NCI-H2196 treated with DMSO at 0.1 percent for 48 hours (cell line): ENCODE data around the gene SMKR1.
"Not testable (repeated sequence)": the region's sequence is repeated elsewhere in the genome, so short reads cannot be mapped to it uniquely, and the experiment has no call there.

Experiments
- DNase-seq: peaks from one replicate; lab custom pipeline; 2025; ENCODE audit not compliant: unreplicated experiment; lab: John Stamatoyannopoulos, UW

SMKR1 gene

GRCh38 chr7:129501760-129502707 lies at the start of gene SMKR1:
Gene SMKR1, plus strand, starts transcription at chr7:129502531. Its CDS starts 294 bp downstream, at chr7:129502825.
- peak; percentile 75 for DNase-seq

DNA sequence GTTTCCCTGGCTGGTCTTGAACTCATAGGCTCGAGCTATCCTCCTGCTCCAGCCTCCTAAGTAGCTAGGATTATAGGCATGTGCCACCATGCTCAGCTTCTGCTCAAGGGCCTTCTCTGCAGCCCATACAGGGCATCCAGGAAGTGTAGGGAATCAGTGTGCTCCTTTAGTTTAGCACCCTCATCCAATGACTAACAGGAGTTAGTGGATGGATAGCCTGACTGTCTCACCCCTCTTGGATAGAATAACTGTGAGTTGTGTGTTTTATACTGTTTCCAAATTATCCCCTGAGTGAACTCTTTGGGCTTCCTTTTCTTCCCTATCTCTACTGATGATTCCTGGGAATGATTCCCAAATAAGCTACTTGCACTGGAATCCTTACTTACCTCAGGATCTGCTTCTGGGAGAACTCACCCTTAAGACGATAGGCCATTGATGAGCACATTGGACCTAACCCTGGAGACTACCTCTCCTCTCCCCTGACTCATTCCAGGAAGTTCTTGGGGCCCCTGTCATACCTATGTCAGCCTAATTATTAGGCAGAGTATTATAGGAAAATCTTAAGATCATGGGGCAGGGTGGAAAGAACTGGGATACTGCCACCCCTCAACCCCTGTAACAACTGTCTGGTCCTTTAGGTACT lies 49.6 kb upstream of the SMKR1 start:
- no peak for DNase-seq

DNA sequence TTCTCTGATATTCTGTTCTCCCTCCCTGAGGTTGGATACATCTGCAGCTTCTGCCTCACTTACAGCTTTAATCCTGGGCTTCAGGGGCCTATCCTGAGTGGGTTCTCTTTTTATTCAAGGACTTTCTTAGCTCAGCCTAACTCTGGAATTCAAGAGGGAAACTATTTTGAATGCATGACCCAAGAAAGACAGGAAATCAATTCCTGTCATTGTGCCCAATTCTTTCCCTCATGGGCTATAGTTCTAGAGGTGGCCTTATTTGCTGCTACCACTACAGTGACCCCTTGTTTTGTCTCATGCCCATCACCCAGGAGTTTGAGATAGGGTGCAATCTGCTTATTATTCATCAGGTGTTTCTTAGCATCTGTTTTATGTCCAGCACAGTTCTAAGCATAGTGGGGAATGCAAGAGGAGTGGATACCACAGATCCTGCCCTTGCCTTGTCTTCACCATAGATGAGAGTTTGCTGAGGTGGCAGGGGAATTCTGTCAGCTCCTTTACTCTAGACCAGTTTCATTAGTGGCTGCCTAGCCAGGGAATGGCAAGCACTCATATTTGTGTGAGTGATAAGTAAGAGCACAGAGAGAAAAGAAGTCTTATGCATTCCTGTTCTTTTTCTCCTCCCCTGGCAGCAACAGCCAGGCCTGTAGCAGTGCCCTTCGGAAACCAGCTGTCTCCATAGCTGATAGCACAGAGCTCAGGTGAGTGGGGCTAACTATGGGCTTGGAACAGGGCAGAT lies 48.7 kb upstream of the SMKR1 start:
- DNase-seq = no peak

GRCh38 chr7:129454249-129454551 lies 48.1 kb upstream of the SMKR1 start:
- DNase-seq = no peak

- no peak for DNase-seq
These were observed 45.9 kb upstream of the SMKR1 start for GRCh38 chr7:129456421-129456820.

GRCh38 chr7:129457101-129457500 lies 45.2 kb upstream of the SMKR1 start:
- no peak for DNase-seq

GRCh38 chr7:129458171-129458570 lies 44.2 kb upstream of the SMKR1 start:
- DNase-seq = no peak

DNA sequence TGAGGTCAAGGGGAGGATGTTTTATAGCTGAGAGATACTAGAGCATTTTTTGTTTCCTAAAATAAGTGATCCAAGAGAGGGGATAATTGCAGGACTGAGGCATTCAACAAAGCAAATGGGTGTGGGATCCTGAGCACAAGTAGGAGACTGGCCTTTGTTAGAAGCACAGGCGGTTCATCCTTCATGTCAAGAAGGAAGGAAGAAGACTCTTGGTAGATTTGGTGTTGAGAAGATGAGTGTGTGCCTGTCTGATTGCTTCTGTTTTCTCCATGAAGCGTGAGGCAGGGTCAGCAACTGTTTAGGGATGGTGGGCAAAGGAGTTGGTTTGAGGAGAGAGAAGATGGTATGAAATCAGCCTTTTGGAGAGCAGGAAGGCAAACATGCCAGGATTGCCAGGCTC lies 40.5 kb upstream of the SMKR1 start:
- DNase-seq = no peak

GRCh38 chr7:129462420-129462819 lies 39.9 kb upstream of the SMKR1 start:
- no peak for DNase-seq

DNA sequence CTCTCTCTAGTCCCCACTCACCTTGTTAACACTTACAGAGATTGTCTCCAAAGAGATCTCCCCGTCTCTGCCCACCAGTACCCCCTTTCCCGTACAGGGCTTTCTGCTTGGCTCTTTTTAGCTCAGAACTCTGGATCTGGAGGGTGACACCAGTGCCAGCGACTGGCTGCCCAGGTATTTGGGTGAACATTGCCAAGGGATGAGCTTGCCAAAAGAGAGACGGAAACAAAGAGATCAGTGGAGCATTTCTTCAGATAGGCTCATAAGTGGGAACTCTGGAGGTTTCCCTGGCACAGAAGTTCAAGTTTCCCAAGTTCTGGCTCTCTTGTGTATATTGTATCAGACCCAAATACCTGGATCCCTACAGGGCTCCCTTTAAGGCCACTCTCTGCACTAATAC lies 38.1 kb upstream of the SMKR1 start:
- no peak for DNase-seq

DNA sequence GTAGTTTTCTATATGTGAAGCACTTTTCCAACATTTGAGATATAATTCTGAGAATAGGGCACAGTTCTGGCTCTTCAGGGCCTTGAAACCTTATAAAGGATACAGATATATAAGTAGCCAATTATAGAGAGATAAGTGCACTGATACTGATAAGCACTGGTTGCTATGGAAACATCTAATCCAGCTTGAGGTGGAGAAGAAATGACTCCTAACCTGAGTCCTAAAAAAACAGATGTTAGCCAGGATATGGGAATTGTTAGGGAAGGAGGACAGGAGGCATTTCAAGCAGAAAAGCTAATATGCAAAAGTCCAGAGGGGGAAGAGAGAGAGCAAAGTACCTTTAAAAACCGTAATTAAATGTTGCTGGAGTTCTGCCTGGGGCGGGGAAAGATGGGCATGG lies 37.3 kb upstream of the SMKR1 start:
- DNase-seq = no peak

DNA sequence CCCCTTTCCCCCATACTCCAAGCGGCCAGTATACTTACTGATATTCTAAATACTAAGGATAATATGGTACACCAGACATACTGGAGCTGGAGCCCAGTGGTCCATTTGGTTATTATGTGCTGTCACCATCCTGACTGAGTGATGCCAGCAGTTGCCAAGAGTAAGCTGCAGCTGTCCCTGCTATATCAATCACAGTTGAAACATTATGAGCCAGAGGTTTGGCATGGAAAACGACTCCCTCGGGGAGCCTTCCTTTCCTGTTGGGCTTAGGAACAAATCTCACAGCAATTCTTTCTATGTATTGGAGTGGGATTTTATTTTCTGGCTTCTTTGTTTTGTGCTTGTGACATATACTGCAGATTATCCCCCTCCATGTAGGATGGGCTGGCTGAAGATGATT lies 35.5 kb upstream of the SMKR1 start:
- DNase-seq = no peak

GRCh38 chr7:129468087-129468486 lies 34.2 kb upstream of the SMKR1 start:
- DNase-seq = no peak

- DNase-seq = no peak
These were observed 33.8 kb upstream of the SMKR1 start for GRCh38 chr7:129468547-129468946.

GRCh38 chr7:129469930-129470329 lies 32.4 kb upstream of the SMKR1 start:
- DNase-seq = no peak

DNA sequence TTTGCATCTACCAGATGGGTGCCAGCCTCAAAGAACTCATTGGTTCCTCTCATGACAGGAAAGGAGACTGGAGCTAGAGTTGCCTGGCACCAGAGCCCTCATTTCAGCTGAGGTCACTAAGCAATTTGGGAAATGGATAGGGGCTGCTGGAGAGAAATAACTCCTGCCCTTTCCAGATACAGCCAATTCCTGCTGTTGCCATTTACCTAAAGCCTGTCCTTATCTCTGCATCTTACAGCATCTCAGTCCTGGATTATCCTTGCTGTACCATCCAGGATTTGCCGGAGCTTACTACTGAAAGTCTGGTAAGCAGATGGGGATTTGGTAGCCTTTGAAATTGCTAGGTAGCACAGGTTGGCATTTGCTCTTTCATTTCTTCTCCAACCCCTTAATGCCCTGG lies 31.9 kb upstream of the SMKR1 start:
- no peak for DNase-seq

DNA sequence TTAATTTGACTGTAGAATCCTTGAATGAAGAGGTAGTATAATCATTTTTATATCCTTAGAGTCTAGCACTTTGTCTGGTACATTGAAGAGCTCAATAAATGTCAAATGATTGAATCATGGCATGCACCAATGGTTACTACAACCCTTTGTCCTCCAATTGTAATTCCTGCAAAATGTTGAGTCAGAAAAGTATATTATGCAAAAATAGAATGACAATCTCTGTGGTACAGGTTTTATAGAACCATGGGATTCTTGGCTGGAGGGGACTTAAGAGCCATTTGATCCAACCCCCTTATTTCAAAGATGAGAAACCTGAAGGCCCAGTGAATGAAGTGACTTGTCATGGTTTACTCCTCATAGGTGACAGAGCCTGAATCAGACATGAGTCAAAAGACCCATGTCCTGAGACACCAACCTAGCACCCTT lies 30.9 kb upstream of the SMKR1 start:
- no peak for DNase-seq

- not testable (repeated sequence) for DNase-seq
These were observed 26.4 kb upstream of the SMKR1 start for GRCh38 chr7:129475931-129476330.

DNA sequence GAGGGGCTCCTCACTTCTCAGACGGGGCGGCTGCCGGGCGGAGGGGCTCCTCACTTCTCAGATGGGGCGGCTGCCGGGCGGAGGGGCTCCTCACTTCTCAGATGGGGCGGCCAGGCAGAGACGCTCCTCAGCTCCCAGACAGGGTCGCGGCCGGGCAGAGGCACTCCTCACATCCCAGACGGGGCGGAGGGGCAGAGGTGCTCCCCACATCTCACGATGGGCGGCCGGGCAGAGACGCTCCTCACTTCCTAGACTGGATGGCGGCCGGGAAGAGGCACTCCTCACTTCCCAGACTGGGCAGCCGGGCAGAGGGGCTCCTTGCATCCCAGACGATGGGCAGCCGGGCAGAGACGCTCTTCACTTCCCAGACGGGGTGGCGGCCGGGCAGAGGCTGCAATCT lies 25.9 kb upstream of the SMKR1 start:
- DNase-seq = not testable (repeated sequence)

- DNase-seq = no peak
These were observed 22.5 kb upstream of the SMKR1 start for GRCh38 chr7:129479831-129480230.

DNA sequence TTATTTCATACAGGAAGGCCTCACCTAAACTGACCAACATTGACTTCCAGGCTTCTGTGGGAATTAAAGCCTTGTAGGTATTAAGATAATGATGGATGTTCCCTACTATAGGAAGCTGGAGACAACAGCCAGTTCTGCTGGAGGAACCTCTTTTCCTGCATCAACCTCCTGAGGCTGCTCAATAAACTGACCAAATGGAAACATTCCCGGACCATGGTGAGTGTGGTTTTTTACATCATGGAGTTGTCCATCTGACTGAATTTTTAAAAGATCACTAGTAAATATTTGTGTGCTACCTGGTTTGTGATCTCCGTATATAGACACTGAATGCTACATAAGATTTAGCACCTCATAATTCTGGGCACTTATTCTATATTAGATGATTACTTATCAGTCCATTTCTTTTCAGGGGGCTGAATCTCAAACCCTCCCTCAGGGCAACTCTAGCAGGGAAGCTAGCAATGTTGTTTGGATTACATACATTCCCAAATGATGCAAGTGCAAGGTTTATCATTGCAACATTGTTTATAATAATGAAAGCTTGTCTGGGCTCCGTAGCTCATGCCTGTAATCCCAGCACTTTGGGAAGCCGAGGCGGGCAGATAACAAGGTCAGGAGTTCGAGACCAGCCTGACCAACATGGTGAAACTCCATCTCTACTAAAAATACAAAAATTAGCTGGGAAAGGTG lies 21.5 kb upstream of the SMKR1 start:
- DNase-seq = no peak
